ENCODE data around the gene PRKCD. TPM values are rescaled to one million over a fixed set of nuclear protein-coding genes. Genes with fewer than 3 reads are reported as not detected.

PRKCD gene
- total and polyA plus RNA-seq, 7 donors = 3.5 to 169 (median 12.1) TPM

- WGBS, 2 donors = 77 to 91% methylated on average over 3 of the region's 3 CpGs
- TF ChIP-seq POLR2AphosphoS5 (IDR thresholded peaks at IDR 0.05) (no peak), POLR2A (IDR thresholded peaks at IDR 0.05) (no peak), CTCF (IDR thresholded peaks at IDR 0.05) (no peak), EP300 (IDR thresholded peaks at IDR 0.05) (no peak)
- Histone ChIP-seq H3K27me3 (no peaks in the 10 kb centered on the region), H3K9me3 (no peaks in the 10 kb centered on the region), H3K4me1 (peaks cover 0 to 23% (median 22%) of the 10 kb centered on the region in 4 donors), H3K27ac (no peak overlapping the region), H3K36me3 (peaks cover 0 to 38% (median 6%) of the 10 kb centered on the region in 4 donors), H3K4me3 (no peak overlapping the region)
- intact Hi-C loops (cut with DNase I) = no loop called here
- no peak for DNase-seq
Observed at GRCh38 chr3:53190659-53191058, 29.6 kb downstream of the PRKCD start.

GRCh38 chr3:53191836-53192480 is 30.9 kb downstream of the PRKCD start:
- peaks cover 0 to 25% (median 6%) of the 10 kb centered on the region in 4 donors for H3K36me3 ChIP-seq
- no peaks in the 10 kb centered on the region for H3K9me3 ChIP-seq
- TF ChIP-seq EP300 (IDR thresholded peaks at IDR 0.05) (no peak), POLR2AphosphoS5 (IDR thresholded peaks at IDR 0.05) (no peak), POLR2A (IDR thresholded peaks at IDR 0.05) (no peak), CTCF (IDR thresholded peaks at IDR 0.05) (no peak)
- H3K27ac ChIP-seq = no peak overlapping the region
- H3K27me3 ChIP-seq = no peaks in the 10 kb centered on the region
- no peak for DNase-seq
- WGBS, 2 donors = 86 to 88% methylated on average over 16 of the region's 16 CpGs
- intact Hi-C loops (cut with DNase I) = no loop called here
- peaks cover 0 to 28% (median 27%) of the 10 kb centered on the region in 4 donors for H3K4me1 ChIP-seq
- H3K4me3 ChIP-seq = no peak overlapping the region

DNA sequence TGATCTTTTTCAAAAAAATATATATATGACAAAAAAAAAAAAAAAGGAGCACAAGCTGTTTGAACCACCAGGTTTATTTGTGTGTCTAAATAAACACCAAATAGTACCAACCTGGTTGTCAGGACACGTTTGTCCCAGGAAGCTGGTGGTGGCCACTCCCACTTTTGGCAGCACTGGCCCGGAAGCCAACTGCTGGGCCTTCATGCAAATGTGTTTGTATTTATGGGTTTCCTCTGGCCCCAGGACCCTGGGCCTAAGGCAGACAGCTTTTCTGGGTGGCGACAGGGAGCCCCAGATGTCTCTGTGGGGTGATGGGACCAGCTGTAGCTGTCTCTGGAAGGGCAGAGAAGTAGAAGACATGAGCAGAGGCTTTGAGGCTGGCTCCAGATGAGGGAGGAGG is 31.6 kb downstream of the PRKCD start:
- DNase-seq = no peak
- Histone ChIP-seq H3K36me3 (peaks cover 0 to 22% (median 6%) of the 10 kb centered on the region in 4 donors), H3K27ac (no peak overlapping the region), H3K4me3 (no peak overlapping the region), H3K27me3 (no peaks in the 10 kb centered on the region), H3K9me3 (no peaks in the 10 kb centered on the region), H3K4me1 (peaks cover 0 to 28% (median 27%) of the 10 kb centered on the region in 4 donors)
- intact Hi-C loops (cut with DNase I) = no loop called here
- WGBS, 2 donors = 39 to 59% methylated on average over 3 of the region's 3 CpGs
- TF ChIP-seq POLR2A (IDR thresholded peaks at IDR 0.05) (no peak), EP300 (IDR thresholded peaks at IDR 0.05) (no peak)

DNA sequence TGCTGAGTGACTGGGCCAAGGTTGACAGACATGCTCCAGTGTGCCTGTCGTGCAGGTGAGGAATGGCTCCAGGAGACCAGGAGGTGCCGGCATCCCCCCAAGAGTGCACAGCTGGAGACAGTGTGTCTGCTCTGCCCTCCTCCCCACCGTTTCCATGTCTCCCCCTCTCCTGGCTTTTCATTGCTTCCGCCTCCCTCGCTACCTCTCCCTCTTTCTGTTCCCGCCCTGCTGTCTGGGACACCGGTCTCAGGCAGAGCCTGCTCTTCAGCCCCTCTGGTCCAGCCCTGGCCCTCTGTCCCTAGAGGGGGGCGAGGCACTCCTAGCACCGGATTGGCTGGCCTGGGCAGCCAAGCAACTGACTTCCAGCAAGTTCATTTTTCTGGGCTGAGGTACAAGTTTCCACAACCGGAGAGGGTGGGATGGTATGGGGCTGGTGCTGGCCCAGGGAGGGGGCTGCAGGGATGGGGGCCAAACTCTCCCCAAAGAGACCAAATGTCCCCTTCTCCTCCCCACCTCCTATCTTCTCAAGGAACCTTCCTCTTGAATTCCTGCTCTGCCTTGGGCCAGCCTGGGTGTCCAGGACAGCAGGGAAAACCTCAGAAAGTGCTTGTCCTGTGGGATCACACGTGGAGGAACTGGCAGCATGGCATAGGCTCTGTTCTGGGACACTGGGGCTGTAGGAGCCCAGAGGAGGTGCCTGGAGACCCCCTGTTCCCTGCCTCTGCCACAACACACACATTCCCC is 32.6 kb downstream of the PRKCD start:
- no peak for DNase-seq
- peaks cover 0 to 17% (median 6%) of the 10 kb centered on the region in 4 donors for H3K36me3 ChIP-seq
- no peaks in the 10 kb centered on the region for H3K27me3 ChIP-seq
- intact Hi-C loops (cut with DNase I) = no loop called here
- peak overlapping the region in 3 of 4 donors; percentile 32 to 50 (median 47) for H3K27ac ChIP-seq
- peaks cover 0 to 28% (median 27%) of the 10 kb centered on the region in 4 donors for H3K4me1 ChIP-seq
- TF ChIP-seq POLR2A (IDR thresholded peaks at IDR 0.05) = no peak
- TF ChIP-seq POLR2AphosphoS5 (IDR thresholded peaks at IDR 0.05) = no peak
- no peak for TF ChIP-seq EP300 (IDR thresholded peaks at IDR 0.05)
- TF ChIP-seq CTCF (IDR thresholded peaks at IDR 0.05) = no peak
- H3K9me3 ChIP-seq = no peaks in the 10 kb centered on the region
- H3K4me3 ChIP-seq = no peak overlapping the region
- 74 to 75% methylated on average over 11 of the region's 11 CpGs for WGBS, 2 donors

Data from sigmoid colon (tissue), 7 donors.